Measurements from ENCODE around the gene TECRL. TPM values are rescaled to one million over a fixed set of nuclear protein-coding genes. Genes with fewer than 3 reads are reported as not detected.

The TECRL gene
- total and polyA plus RNA-seq, 10 of the 15 experiments (the other 5 are each of a cell fraction or from before 2014, with no cell fraction given): 0.10 TPM; not detected in 9

DNA sequence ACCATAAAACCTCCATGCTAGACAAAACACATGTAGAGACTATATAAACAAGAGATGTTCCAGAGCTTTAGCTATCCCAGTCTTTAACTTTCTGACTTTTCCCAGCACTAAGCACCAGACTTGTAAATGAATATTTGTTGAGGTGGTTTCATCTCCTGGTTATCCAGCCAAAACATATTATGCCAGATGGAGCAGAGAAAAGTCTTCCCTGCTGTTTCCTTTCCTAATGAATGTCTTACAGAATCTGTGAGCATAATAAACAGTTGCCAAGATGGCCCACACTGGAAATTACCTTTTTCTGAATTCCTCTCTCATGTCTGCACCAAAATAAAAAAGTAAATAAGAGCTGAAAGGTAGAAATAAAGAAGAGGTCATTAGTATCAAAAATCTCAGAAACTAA lies 159.2 kb downstream of the TECRL start:
- no peaks in the 10 kb centered on the region for H3K79me2 ChIP-seq (ENCODE audit: control insufficient read depth, insufficient read depth, low read length)
- H3K36me3 ChIP-seq (ENCODE audit: control insufficient read depth in 2 of 2, insufficient read depth in 2 of 2, low read length in 1 of 2): no peaks in the 10 kb centered on the region
- SMC1A ChIA-PET (ENCODE audit: uncharacterized antibody, unreplicated experiment): no interaction called here
- FAIRE-seq (no peak), DNase-seq (ENCODE audit: low read depth, low spot score) (no peak), ATAC-seq (no peak)
- in situ Hi-C loops (cut with MboI) (no loop called here), intact Hi-C loops (cut with micrococcal nuclease; ENCODE audit: unreplicated experiment) (no loop called here)
- POLR2A ChIA-PET: no interaction called here
- no peak for TF ChIP-seq FOS (IDR thresholded peaks at IDR 0.05; ENCODE audit: borderline replicate concordance, extremely low read depth, insufficient read length)
- no peaks in the 10 kb centered on the region for H3K4me1 ChIP-seq (ENCODE audit: control insufficient read depth, insufficient read depth, low read length)
- no peak overlapping the region for H3K4me3 ChIP-seq
- H3K27ac ChIP-seq (ENCODE audit: control insufficient read depth, insufficient read depth): no peak overlapping the region
- RAD21 ChIA-PET (ENCODE audit: unreplicated experiment): no interaction called here
- no peak overlapping the region for H3K4me2 ChIP-seq (ENCODE audit: control insufficient read depth, insufficient read depth)
- BruUV-seq (replicated peaks): no TSS peak
- no peak overlapping the region for H2AFZ ChIP-seq (ENCODE audit: control insufficient read depth, low read depth, low read length)
- CTCF ChIA-PET: no interaction called here
- no peaks in the 10 kb centered on the region for H4K20me1 ChIP-seq (ENCODE audit: control insufficient read depth, insufficient read depth)
- H3K9me3 ChIP-seq (replicated peaks; ENCODE audit: control insufficient read depth, insufficient read depth, low read length): no peaks in the 10 kb centered on the region
- no peak overlapping the region for H3K9ac ChIP-seq (ENCODE audit: control insufficient read depth, insufficient read depth, low read length)
- H3K27me3 ChIP-seq (replicated peaks in 1 of 2; ENCODE audit: control insufficient read depth in 2 of 2, insufficient read depth in 2 of 2, low read length in 1 of 2): no peaks in the 10 kb centered on the region

DNA sequence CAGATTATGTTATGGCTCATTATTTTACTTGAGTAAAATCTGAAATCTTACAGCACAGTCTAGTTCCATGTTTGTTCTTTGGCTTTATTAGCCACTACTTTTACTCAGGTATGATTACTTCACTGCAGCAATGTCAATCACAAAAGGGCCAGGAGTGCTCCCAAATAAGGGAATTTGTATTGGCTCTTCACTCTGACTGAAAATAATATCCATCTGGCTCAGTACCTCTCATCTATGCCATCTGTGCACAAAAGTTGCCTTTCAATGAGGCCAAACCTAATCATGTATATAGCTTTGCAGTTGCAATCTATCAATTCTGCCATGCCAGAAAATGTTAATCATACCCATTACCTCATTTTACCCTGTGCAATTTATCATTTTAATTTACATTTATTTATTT lies 161.1 kb downstream of the TECRL start:
- H2AFZ ChIP-seq (ENCODE audit: control insufficient read depth, low read depth, low read length): no peak overlapping the region
- DNase-seq (ENCODE audit: low read depth, low spot score): no peak
- RAD21 ChIA-PET (ENCODE audit: unreplicated experiment): no interaction called here
- TF ChIP-seq MYB (IDR thresholded peaks at IDR 0.05; ENCODE audit: borderline replicate concordance, low read depth, low read length): no peak
- no peak for TF ChIP-seq FOXM1 (IDR thresholded peaks at IDR 0.05; ENCODE audit: low read depth, low read length)
- TF ChIP-seq NBN (IDR thresholded peaks at IDR 0.05): no peak
- no peak for TF ChIP-seq TCF7 (IDR thresholded peaks at IDR 0.05; ENCODE audit: borderline replicate concordance)
- TF ChIP-seq HCFC1 (IDR thresholded peaks at IDR 0.05; ENCODE audit: low read length): no peak
- TF ChIP-seq ZNF274 (IDR thresholded peaks at IDR 0.05; ENCODE audit: insufficient read depth, insufficient read length): no peak
- TF ChIP-seq PAX8 (IDR thresholded peaks at IDR 0.05): no peak
- no peaks in the 10 kb centered on the region for H3K27me3 ChIP-seq (replicated peaks in 1 of 2; ENCODE audit: control insufficient read depth in 2 of 2, insufficient read depth in 2 of 2, low read length in 1 of 2)
- CTCF ChIA-PET: no interaction called here
- BruUV-seq (replicated peaks): no TSS peak
- in situ Hi-C loops (cut with MboI) (no loop called here), intact Hi-C loops (cut with micrococcal nuclease; ENCODE audit: unreplicated experiment) (no loop called here)
- no peaks in the 10 kb centered on the region for H3K79me2 ChIP-seq (ENCODE audit: control insufficient read depth, insufficient read depth, low read length)
- H3K36me3 ChIP-seq (ENCODE audit: control insufficient read depth in 2 of 2, insufficient read depth in 2 of 2, low read length in 1 of 2): no peaks in the 10 kb centered on the region
- no peak for ATAC-seq
- H4K20me1 ChIP-seq (ENCODE audit: control insufficient read depth, insufficient read depth): no peaks in the 10 kb centered on the region
- FAIRE-seq: no peak
- no peak overlapping the region for H3K27ac ChIP-seq (ENCODE audit: control insufficient read depth, insufficient read depth)
- POLR2A ChIA-PET: no interaction called here
- H3K9ac ChIP-seq (ENCODE audit: control insufficient read depth, insufficient read depth, low read length): no peak overlapping the region
- no peaks in the 10 kb centered on the region for H3K4me1 ChIP-seq (ENCODE audit: control insufficient read depth, insufficient read depth, low read length)
- no peak overlapping the region for H3K4me3 ChIP-seq
- no peaks in the 10 kb centered on the region for H3K9me3 ChIP-seq (replicated peaks; ENCODE audit: control insufficient read depth, insufficient read depth, low read length)
- H3K4me2 ChIP-seq (ENCODE audit: control insufficient read depth, insufficient read depth): no peak overlapping the region
- SMC1A ChIA-PET (ENCODE audit: uncharacterized antibody, unreplicated experiment): no interaction called here
